ENCODE data around the gene RNF224. TPM values are rescaled to one million over a fixed set of nuclear protein-coding genes. Genes with fewer than 3 reads are reported as not detected.

RNF224 gene
- polyA plus RNA-seq, 1 of the 3 experiments (the other 2 are of a cell fraction), result 0.03 TPM

DNA sequence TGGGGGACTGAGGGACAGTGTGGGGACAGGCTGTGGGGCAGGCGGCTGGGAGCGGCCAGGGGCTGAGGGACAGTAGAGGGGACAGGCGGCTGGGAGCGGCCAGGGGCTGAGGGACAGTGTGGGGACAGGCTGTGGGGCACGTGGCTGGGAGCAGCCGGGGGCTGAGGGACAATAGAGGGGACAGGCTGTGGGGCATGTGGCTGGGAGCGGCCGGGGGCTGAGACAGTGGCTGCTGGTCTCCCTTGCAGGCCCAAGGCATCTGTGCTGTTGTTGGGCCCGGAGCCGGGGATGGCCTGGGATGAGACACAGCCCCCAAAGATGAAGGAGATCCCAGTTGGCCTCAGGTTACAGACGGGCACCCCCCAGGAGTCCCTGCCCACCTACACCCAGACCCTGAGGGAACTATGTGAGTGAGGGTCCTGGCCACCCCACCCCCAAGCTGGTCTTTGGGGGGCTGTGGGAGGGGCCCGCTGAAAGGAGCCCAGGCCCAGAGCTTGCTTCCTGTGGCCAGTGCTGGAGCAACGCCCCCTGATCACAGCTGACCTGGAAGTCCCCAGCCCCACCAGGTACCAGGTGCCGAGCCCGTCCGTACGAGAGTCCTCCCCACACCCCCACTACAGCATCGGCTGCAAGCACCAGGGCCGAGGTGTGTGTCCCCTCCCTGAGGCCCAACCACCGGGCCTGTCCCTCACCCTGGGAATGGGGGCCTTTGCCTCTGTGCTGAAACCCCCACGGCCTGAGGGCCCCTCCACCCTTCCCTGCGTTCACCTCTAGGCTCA is 24.4 kb downstream of the RNF224 start:
- H3K27me3 ChIP-seq (ENCODE audit: insufficient read depth), result no peaks in the 10 kb centered on the region
- DNase-seq, result no peak
- no peak overlapping the region for H3K4me2 ChIP-seq
- H3K4me3 ChIP-seq (ENCODE audit: low read depth in 2 of 2, low read length in 1 of 2), result no peak overlapping the region
- no peaks in the 10 kb centered on the region for H3F3A ChIP-seq (replicated peaks; ENCODE audit: insufficient read depth)
- no peak overlapping the region for H2AFZ ChIP-seq (ENCODE audit: low read depth)
- TF ChIP-seq FOXM1 (IDR thresholded peaks at IDR 0.05; ENCODE audit: low read depth) (no peak), RCOR1 (IDR thresholded peaks at IDR 0.05; ENCODE audit: low read length) (no peak), SIN3A (IDR thresholded peaks at IDR 0.05; ENCODE audit: borderline replicate concordance, low read depth, low read length) (no peak), POLR2AphosphoS5 (IDR thresholded peaks at IDR 0.05; ENCODE audit: low read depth, low read length) (no peak), SMC3 (IDR thresholded peaks at IDR 0.05; ENCODE audit: low read depth, low read length) (no peak), MXI1 (IDR thresholded peaks at IDR 0.05; ENCODE audit: low read depth, low read length) (no peak), JUND (IDR thresholded peaks at IDR 0.05) (no peak), NFIC (IDR thresholded peaks at IDR 0.05; ENCODE audit: borderline replicate concordance) (no peak), GABPA (IDR thresholded peaks at IDR 0.05; ENCODE audit: low read depth) (no peak), TEAD4 (IDR thresholded peaks at IDR 0.05; ENCODE audit: borderline replicate concordance, insufficient read depth) (no peak), FOSL2 (IDR thresholded peaks at IDR 0.05; ENCODE audit: borderline replicate concordance, low read depth) (no peak), EZH2phosphoT487 (IDR thresholded peaks at IDR 0.05; ENCODE audit: borderline replicate concordance, low read depth) (no peak)
- TF ChIP-seq, protein P1, sequence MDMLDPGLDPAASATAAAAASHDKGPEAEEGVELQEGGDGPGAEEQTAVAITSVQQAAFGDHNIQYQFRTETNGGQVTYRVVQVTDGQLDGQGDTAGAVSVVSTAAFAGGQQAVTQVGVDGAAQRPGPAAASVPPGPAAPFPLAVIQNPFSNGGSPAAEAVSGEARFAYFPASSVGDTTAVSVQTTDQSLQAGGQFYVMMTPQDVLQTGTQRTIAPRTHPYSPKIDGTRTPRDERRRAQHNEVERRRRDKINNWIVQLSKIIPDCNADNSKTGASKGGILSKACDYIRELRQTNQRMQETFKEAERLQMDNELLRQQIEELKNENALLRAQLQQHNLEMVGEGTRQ (IDR thresholded peaks at IDR 0.05; ENCODE audit: borderline replicate concordance, low read depth, low read length), result no peak
- TF ChIP-seq, protein P2, sequence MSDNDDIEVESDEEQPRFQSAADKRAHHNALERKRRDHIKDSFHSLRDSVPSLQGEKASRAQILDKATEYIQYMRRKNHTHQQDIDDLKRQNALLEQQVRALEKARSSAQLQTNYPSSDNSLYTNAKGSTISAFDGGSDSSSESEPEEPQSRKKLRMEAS (IDR thresholded peaks at IDR 0.05; ENCODE audit: low read depth), result no peak
- TF ChIP-seq, protein P3, sequence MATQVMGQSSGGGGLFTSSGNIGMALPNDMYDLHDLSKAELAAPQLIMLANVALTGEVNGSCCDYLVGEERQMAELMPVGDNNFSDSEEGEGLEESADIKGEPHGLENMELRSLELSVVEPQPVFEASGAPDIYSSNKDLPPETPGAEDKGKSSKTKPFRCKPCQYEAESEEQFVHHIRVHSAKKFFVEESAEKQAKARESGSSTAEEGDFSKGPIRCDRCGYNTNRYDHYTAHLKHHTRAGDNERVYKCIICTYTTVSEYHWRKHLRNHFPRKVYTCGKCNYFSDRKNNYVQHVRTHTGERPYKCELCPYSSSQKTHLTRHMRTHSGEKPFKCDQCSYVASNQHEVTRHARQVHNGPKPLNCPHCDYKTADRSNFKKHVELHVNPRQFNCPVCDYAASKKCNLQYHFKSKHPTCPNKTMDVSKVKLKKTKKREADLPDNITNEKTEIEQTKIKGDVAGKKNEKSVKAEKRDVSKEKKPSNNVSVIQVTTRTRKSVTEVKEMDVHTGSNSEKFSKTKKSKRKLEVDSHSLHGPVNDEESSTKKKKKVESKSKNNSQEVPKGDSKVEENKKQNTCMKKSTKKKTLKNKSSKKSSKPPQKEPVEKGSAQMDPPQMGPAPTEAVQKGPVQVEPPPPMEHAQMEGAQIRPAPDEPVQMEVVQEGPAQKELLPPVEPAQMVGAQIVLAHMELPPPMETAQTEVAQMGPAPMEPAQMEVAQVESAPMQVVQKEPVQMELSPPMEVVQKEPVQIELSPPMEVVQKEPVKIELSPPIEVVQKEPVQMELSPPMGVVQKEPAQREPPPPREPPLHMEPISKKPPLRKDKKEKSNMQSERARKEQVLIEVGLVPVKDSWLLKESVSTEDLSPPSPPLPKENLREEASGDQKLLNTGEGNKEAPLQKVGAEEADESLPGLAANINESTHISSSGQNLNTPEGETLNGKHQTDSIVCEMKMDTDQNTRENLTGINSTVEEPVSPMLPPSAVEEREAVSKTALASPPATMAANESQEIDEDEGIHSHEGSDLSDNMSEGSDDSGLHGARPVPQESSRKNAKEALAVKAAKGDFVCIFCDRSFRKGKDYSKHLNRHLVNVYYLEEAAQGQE (IDR thresholded peaks at IDR 0.05; ENCODE audit: low read depth, low read length), result no peak
- TF ChIP-seq, protein P4, sequence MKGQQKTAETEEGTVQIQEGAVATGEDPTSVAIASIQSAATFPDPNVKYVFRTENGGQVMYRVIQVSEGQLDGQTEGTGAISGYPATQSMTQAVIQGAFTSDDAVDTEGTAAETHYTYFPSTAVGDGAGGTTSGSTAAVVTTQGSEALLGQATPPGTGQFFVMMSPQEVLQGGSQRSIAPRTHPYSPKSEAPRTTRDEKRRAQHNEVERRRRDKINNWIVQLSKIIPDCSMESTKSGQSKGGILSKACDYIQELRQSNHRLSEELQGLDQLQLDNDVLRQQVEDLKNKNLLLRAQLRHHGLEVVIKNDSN (IDR thresholded peaks at IDR 0.05; ENCODE audit: borderline replicate concordance, low read depth), result no peak
- H3K9me3 ChIP-seq, result no peaks in the 10 kb centered on the region
- CTCF ChIA-PET, result interaction anchor here (1.1 to 8.2 kb wide), 4 partner anchors 12 to 222 kb away, joined by 3 to 38 read pairs (median 6); partner anchors contain the start of gene NRARP
- H3K9ac ChIP-seq, result no peak overlapping the region
- peaks cover 0 to 2% of the 10 kb centered on the region in 2 experiments for H3K36me3 ChIP-seq (replicated peaks in 1 of 2; ENCODE audit: control insufficient read depth in 1 of 2, insufficient read depth in 2 of 2, low read length in 1 of 2)
- peaks cover 15% of the 10 kb centered on the region for H3K79me2 ChIP-seq (ENCODE audit: insufficient read depth)
- no peak overlapping the region for H3K27ac ChIP-seq (ENCODE audit: low read depth in 2 of 2, low read length in 1 of 2)
- POLR2A ChIA-PET, result interaction anchor here (1.9 kb wide), 1 partner anchor 11 kb away, joined by 11 read pairs; the partner anchor contains the start of gene TUBB4B
- H4K20me1 ChIP-seq (ENCODE audit: insufficient read depth), result peaks cover 9% of the 10 kb centered on the region; the same call in 1 of the 2 replicates
- H3K9me2 ChIP-seq, result no peaks in the 10 kb centered on the region
- peaks cover 0 to 23% of the 10 kb centered on the region in 2 experiments; a peak in 1 of 4 replicates for H3K4me1 ChIP-seq (ENCODE audit: control insufficient read depth in 1 of 2, insufficient read depth in 2 of 2, low read depth in 1 of 2, low read length in 1 of 2)
- 90% methylated on average over 9 of the region's 22 CpGs for WGBS (ENCODE audit: low lambda C conversion rate)

Data from SK-N-SH (cell line).